T-cell (primary cell): ENCODE results near the gene ARSA. TPM values are rescaled to one million over a fixed set of nuclear protein-coding genes. Genes with fewer than 3 reads are reported as not detected.

Experiments used
- ATAC-seq, 4 experiments: fragments of 200-7000 bp in 3 of 4; fragments of 150-1000 bp in 1 of 4; cut with Tn5 transposase; replicated peaks in 1 of 4; 1 replicate in 3 of 4; 2 replicates in 1 of 4; pipeline ENCODE4 v1.10.0; 2021; ENCODE audit warnings: moderate library complexity in 3 of 4, mild to moderate bottlenecking in 2 of 4, moderate number of reproducible peaks in 1 of 4
- CTCF ChIA-PET, 2 donors: fragments of 300-600 bp; sonication (Branson Sonifier 250); formaldehyde crosslinking; loops; one replicate each; lab custom pipeline; 2022; ENCODE audit warnings: antibody characterized with exemption in 2 of 2; lab: Charles Lee
- POLR2A ChIA-PET, 2 donors: fragments of 300-600 bp; sonication (Branson Sonifier 250); formaldehyde crosslinking; loops; one replicate each; lab custom pipeline; 2022; ENCODE audit warnings: antibody characterized with exemption in 2 of 2; lab: Charles Lee
- DNase-seq, 35 experiments: peaks; one replicate each; pipeline versions ENCODE4 v3.0.0 to v3.0.0-alpha.2; 2013 to 2023
- H3K27ac ChIP-seq: one replicate; pipeline ENCODE4 v1.5.1; 2013; ENCODE audit warnings: low read length
- H3K27me3 ChIP-seq, 2 experiments: replicated peaks in 1 of 2; 1 replicate in 1 of 2; 2 replicates in 1 of 2; pipeline versions ENCODE4 v1.6.1 to v1.7.0; 2013; ENCODE audit warnings: low read length in 1 of 2, mixed read lengths in 1 of 2; ENCODE audit not compliant: control insufficient read depth in 2 of 2, insufficient read depth in 2 of 2; ENCODE audit errors: extremely low read depth in 1 of 2
- H3K36me3 ChIP-seq, 2 donors: 1 replicate in 1 of 2; 2 replicates in 1 of 2; pipeline versions ENCODE4 v1.6.1 to v1.7.0; 2013; ENCODE audit warnings: low read length in 1 of 2; ENCODE audit not compliant: control insufficient read depth in 2 of 2, insufficient read depth in 1 of 2; ENCODE audit errors: extremely low read depth in 1 of 2
- H3K4me1 ChIP-seq, 2 experiments: 1 replicate in 1 of 2; 2 replicates in 1 of 2; pipeline versions ENCODE4 v1.6.1 to v1.7.0; 2013; ENCODE audit warnings: low read length in 2 of 2, mixed read lengths in 1 of 2; ENCODE audit not compliant: insufficient read depth in 2 of 2, control insufficient read depth in 1 of 2; ENCODE audit errors: extremely low read depth in 1 of 2
- H3K4me3 ChIP-seq, 2 donors: 1 replicate in 1 of 2; 2 replicates in 1 of 2; pipeline versions ENCODE4 v1.5.1 to v1.7.0; 2013; ENCODE audit warnings: mild to moderate bottlenecking in 2 of 2, low read length in 1 of 2, moderate library complexity in 1 of 2; ENCODE audit not compliant: control insufficient read depth in 1 of 2; ENCODE audit errors: extremely low read depth in 1 of 2
- H3K9me3 ChIP-seq: 2 replicates; pipeline ENCODE4 v1.7.0; 2013
- H3K27ac Mint-ChIP-seq, 2 donors: one replicate each; pipeline ENCODE4 v1.8.0; 2020 to 2021; ENCODE audit warnings: mild to moderate bottlenecking in 2 of 2, mixed read lengths in 2 of 2
- H3K27me3 Mint-ChIP-seq, 2 donors: one replicate each; pipeline ENCODE4 v1.8.0; 2021 to 2022; ENCODE audit warnings: mixed read lengths in 2 of 2
- H3K36me3 Mint-ChIP-seq: one replicate; pipeline ENCODE4 v1.8.0; 2021; ENCODE audit warnings: mixed read lengths
- H3K4me1 Mint-ChIP-seq, 3 donors: one replicate each; pipeline ENCODE4 v1.8.0; 2020 to 2022; ENCODE audit warnings: mixed read lengths in 3 of 3, mild to moderate bottlenecking in 1 of 3
- H3K4me3 Mint-ChIP-seq, 3 donors: one replicate each; pipeline ENCODE4 v1.8.0; 2020 to 2022; ENCODE audit warnings: mild to moderate bottlenecking in 3 of 3, mixed read lengths in 3 of 3, moderate library complexity in 3 of 3
- H3K9me3 Mint-ChIP-seq, 3 donors: one replicate each; pipeline ENCODE4 v1.8.0; 2020 to 2022; ENCODE audit warnings: mixed read lengths in 3 of 3
- WGBS: methylation state at CpG from one replicate; pipeline ENCODE4 v1.1.5; 2013; ENCODE audit warnings: missing lambda C conversion rate; ENCODE audit not compliant: insufficient coverage; 5-methylcytosine and 5-hydroxymethylcytosine counted together
- total RNA-seq, 35 experiments: library from RNA in 6 of 35; stranded (reverse) in 6 of 35; fragments of 120-200 nt in 1 of 35; gene quantifications; one replicate each; pipeline versions ENCODE4 v1.2.1 to v1.2.4 and lab custom pipeline; 2013 to 2026

Gene ARSA
- total RNA-seq (100 to 1,000 TPM in 1 of 5 donors, 10 to 100 TPM in 4; 68.3 to 105 (median 90.6) TPM), total RNA-seq (lab: John Stamatoyannopoulos, UW) (11.7 to 91.0 (median 50.4) reads per million in 29 experiments)
- 35.1 TPM for total RNA-seq (2013)

DNA sequence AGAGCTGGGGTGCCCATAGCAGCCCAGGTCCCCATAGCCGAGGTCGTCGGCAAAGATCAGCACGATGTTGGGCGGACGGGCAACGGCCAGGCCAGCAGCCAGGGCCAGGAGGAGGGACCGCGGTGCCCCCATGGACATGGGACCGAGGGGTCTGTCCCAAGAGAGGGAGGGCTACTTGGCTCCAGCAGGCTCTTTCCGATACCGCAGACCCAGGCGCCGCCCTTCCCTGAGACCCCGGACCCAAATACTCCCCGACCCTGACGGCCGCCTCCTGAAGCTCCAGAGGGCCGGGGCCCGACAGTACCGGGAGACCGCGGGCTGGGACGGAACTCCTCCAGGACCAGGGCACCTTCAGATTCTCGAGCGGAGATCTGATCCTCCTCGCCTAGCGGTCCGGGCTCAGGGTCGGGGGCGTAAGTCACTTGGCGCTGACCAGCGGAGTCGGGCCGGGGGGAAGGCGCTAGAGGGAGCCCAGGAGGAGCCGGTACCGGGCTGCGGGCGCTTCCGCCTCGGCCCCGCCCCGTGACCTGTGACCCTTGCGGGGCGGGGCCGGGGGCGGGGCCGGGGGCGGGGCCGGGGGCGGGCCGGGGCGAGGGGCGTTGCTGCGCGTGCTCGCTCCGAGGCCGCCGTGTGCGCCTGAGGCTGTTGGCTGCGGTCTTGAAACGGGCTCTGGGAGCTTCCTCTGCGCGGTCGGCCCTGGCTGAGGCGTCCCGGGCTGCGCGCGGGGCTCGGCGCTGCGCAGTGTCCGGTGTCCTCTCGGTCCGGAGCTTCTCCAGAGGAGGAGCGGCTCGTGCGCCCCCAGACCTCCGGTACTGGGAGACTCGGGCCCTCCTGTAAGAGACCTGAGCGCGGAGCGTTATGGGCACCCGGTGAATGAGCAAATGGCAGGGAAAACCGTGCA lies at the start of gene ARSA:
TSS of gene ARSA (minus strand) at position 511 of the 901 bp plus-strand sequence. CDS start at position 138, 373 bp downstream.
- Histone ChIP-seq H3K27me3 (no peaks in the 10 kb centered on the region), H3K4me3 (peak within 1 kb of the TSS; percentile 87 to 92), H3K27ac (peak within 1 kb of the TSS; percentile 73), H3K36me3 (peaks cover 2 to 17% of the 10 kb centered on the region in 2 donors), H3K4me1 (peaks cover 6 to 32% of the 10 kb centered on the region in 2 experiments), H3K9me3 (no peaks in the 10 kb centered on the region)
- ChIA-PET POLR2A (no interaction called here), CTCF (interaction anchor here in 1 of 2 donors (0.6 kb wide), 1 partner anchor 20 kb away, joined by 3 read pairs; no protein-coding TSS in a partner anchor)
- H3K27ac Mint-ChIP-seq, result peak within 1 kb of the TSS; percentile 92 to 96
- H3K36me3 Mint-ChIP-seq, result peaks cover 3% of the 10 kb centered on the region
- DNase-seq, result peak; percentile 57 to 90 (median 70)
- H3K4me1 Mint-ChIP-seq, result peaks cover 30 to 33% (median 30%) of the 10 kb centered on the region in 3 donors
- no peaks in the 10 kb centered on the region for H3K27me3 Mint-ChIP-seq
- no peaks in the 10 kb centered on the region for H3K9me3 Mint-ChIP-seq
- 2% methylated on average over 73 of the region's 88 CpGs for WGBS
- peak; percentile 92 to 94 (median 93) for ATAC-seq
- peak within 1 kb of the TSS; percentile 86 to 98 (median 89) for H3K4me3 Mint-ChIP-seq

- H3K27me3 ChIP-seq, result peaks cover 0 to 54% of the 10 kb centered on the region in 2 experiments
- H3K4me3 ChIP-seq, result no peak overlapping the region
- POLR2A ChIA-PET, result no interaction called here
- ATAC-seq, result no peak
- H3K36me3 ChIP-seq, result no peaks in the 10 kb centered on the region
- no peak overlapping the region for H3K27ac ChIP-seq
- H3K27me3 Mint-ChIP-seq, result peaks cover 25 to 26% of the 10 kb centered on the region in 2 donors
- H3K9me3 ChIP-seq, result no peaks in the 10 kb centered on the region
- no peak overlapping the region for H3K4me3 Mint-ChIP-seq
- no peak for DNase-seq
- H3K4me1 Mint-ChIP-seq, result peaks cover 15 to 18% (median 18%) of the 10 kb centered on the region in 3 donors
- CTCF ChIA-PET, result no interaction called here
- H3K27ac Mint-ChIP-seq, result no peak overlapping the region
- H3K9me3 Mint-ChIP-seq, result no peaks in the 10 kb centered on the region
- no peaks in the 10 kb centered on the region for H3K36me3 Mint-ChIP-seq
- 78% methylated on average over 5 of the region's 10 CpGs for WGBS
- H3K4me1 ChIP-seq, result peaks cover 0 to 20% of the 10 kb centered on the region in 2 experiments
These were observed 48.9 kb upstream of the ARSA start for GRCh38 chr22:50676661-50677492.

- no peaks in the 10 kb centered on the region for H3K9me3 Mint-ChIP-seq
- Histone ChIP-seq H3K4me1 (peaks cover 0 to 20% of the 10 kb centered on the region in 2 experiments), H3K27me3 (peaks cover 0 to 60% of the 10 kb centered on the region in 2 experiments), H3K4me3 (no peak overlapping the region), H3K36me3 (no peaks in the 10 kb centered on the region), H3K9me3 (no peaks in the 10 kb centered on the region), H3K27ac (no peak overlapping the region)
- H3K27ac Mint-ChIP-seq, result peak overlapping the region in 1 of 2 donors; percentile 50
- DNase-seq (no peak), ATAC-seq (no peak)
- 94% methylated on average over 9 of the region's 14 CpGs for WGBS
- ChIA-PET POLR2A (no interaction called here), CTCF (no interaction called here)
- H3K4me3 Mint-ChIP-seq, result peak overlapping the region; percentile 9 to 64 (median 57)
- H3K36me3 Mint-ChIP-seq, result no peaks in the 10 kb centered on the region
- H3K27me3 Mint-ChIP-seq, result peaks cover 31 to 33% of the 10 kb centered on the region in 2 donors
- peaks cover 19 to 24% (median 22%) of the 10 kb centered on the region in 3 donors for H3K4me1 Mint-ChIP-seq
These were observed 48.3 kb upstream of the ARSA start for GRCh38 chr22:50676180-50676636.

DNA sequence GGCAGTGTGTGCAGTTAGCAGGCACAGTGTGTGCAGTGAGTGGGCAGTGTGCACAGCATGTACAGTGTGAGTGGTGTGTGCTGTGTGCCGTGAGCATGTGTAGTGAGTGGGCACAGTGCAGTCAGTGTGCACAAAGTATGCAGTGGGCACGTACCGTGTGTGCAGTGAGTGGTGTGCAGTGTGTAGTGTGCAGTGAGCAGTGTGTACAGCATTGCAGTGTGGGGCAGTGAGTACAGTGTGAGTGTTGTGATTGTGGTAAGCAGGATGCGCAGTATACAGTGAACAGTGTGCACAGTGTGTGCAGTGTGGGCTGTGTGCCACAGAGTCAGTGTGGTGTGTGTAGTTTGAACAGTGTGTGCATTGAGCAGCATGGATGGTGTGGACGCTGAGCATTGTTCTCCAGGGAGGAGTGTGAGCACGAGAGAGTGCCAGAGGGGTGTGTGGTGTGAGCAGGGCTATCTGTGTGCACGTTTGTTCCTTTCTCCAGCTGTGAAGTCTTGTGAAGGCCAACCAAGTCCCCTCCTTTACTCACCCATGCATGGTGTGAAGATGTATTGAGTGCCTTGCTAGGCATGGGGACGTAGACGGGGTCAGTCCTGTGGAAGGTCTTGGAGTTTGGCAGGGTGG lies 47.7 kb upstream of the ARSA start:
- WGBS, result 92% methylated on average over 5 of the region's 9 CpGs
- Histone ChIP-seq H3K36me3 (no peaks in the 10 kb centered on the region), H3K27ac (no peak overlapping the region), H3K4me3 (no peak overlapping the region), H3K9me3 (no peaks in the 10 kb centered on the region), H3K4me1 (peaks cover 0 to 20% of the 10 kb centered on the region in 2 experiments), H3K27me3 (peaks cover 0 to 66% of the 10 kb centered on the region in 2 experiments)
- ATAC-seq (no peak), DNase-seq (no peak)
- Mint-ChIP-seq H3K27ac (no peak overlapping the region), H3K36me3 (no peaks in the 10 kb centered on the region), H3K27me3 (peaks cover 35 to 36% of the 10 kb centered on the region in 2 donors), H3K9me3 (no peaks in the 10 kb centered on the region), H3K4me3 (peak overlapping the region; percentile 57 to 64 (median 61)), H3K4me1 (peaks cover 19 to 24% (median 22%) of the 10 kb centered on the region in 3 donors)
- ChIA-PET CTCF (no interaction called here), POLR2A (no interaction called here)

- POLR2A ChIA-PET, result no interaction called here
- Mint-ChIP-seq H3K27me3 (peaks cover 35 to 40% of the 10 kb centered on the region in 2 donors), H3K27ac (no peak overlapping the region), H3K4me3 (peak overlapping the region; percentile 57 to 64 (median 61)), H3K36me3 (no peaks in the 10 kb centered on the region), H3K4me1 (peaks cover 19 to 24% (median 22%) of the 10 kb centered on the region in 3 donors), H3K9me3 (no peaks in the 10 kb centered on the region)
- Histone ChIP-seq H3K4me3 (peak overlapping the region in 1 of 2 donors; percentile 44), H3K9me3 (no peaks in the 10 kb centered on the region), H3K4me1 (peaks cover 0 to 20% of the 10 kb centered on the region in 2 experiments), H3K27ac (no peak overlapping the region), H3K36me3 (no peaks in the 10 kb centered on the region), H3K27me3 (peaks cover 0 to 68% of the 10 kb centered on the region in 2 experiments)
- peak; percentile 20 to 45 (median 36) for ATAC-seq
- DNase-seq, result peak in 4 of 35 experiments; percentile 6 to 28 (median 15)
- CTCF ChIA-PET, result no interaction called here
- 9% methylated on average over 93 of the region's 105 CpGs for WGBS
These were observed 46.9 kb upstream of the ARSA start for GRCh38 chr22:50674606-50675552.
